ENCODE measurements around the gene MRPS24.

MRPS24 gene

GRCh38 chr7:43850348-43851116 is 18.8 kb downstream of the MRPS24 start:
- no peaks in the 10 kb centered on the region; the same call in 1 of the 2 replicates for H3K9me3 ChIP-seq
- no peaks in the 10 kb centered on the region for H3K4me1 ChIP-seq
- no peak overlapping the region for H3K4me3 ChIP-seq (ENCODE audit: low read depth, low read length)
- no peaks in the 10 kb centered on the region for H3K36me3 ChIP-seq
- DNase-seq = no peak
- TF ChIP-seq CTCF (IDR thresholded peaks at IDR 0.05; ENCODE audit: low read depth, low read length) = no peak
- no peaks in the 10 kb centered on the region for H3K27me3 ChIP-seq

GRCh38 chr7:43849047-43849446 is 20.3 kb downstream of the MRPS24 start:
- Histone ChIP-seq H3K27me3 (no peaks in the 10 kb centered on the region), H3K4me1 (no peaks in the 10 kb centered on the region), H3K36me3 (no peaks in the 10 kb centered on the region), H3K9me3 (no peaks in the 10 kb centered on the region; the same call in 1 of the 2 replicates), H3K4me3 (ENCODE audit: low read depth, low read length) (no peak overlapping the region)
- TF ChIP-seq CTCF (IDR thresholded peaks at IDR 0.05; ENCODE audit: low read depth, low read length) = no peak
- no peak for DNase-seq

GRCh38 chr7:43847496-43847895 is 21.8 kb downstream of the MRPS24 start:
- no peak for TF ChIP-seq CTCF (IDR thresholded peaks at IDR 0.05; ENCODE audit: low read depth, low read length)
- no peak for DNase-seq
- Histone ChIP-seq H3K36me3 (no peaks in the 10 kb centered on the region), H3K4me1 (no peaks in the 10 kb centered on the region), H3K9me3 (no peaks in the 10 kb centered on the region; the same call in 1 of the 2 replicates), H3K4me3 (ENCODE audit: low read depth, low read length) (no peak overlapping the region), H3K27me3 (no peaks in the 10 kb centered on the region)

- DNase-seq = no peak
- H3K9me3 ChIP-seq = no peaks in the 10 kb centered on the region
- H3K36me3 ChIP-seq = no peaks in the 10 kb centered on the region
- H3K4me3 ChIP-seq (ENCODE audit: low read depth, low read length) = no peak overlapping the region
- H3K4me1 ChIP-seq = no peaks in the 10 kb centered on the region
- H3K27me3 ChIP-seq = no peaks in the 10 kb centered on the region
- no peak for TF ChIP-seq CTCF (IDR thresholded peaks at IDR 0.05; ENCODE audit: low read depth, low read length)
Measured at GRCh38 chr7:43844662-43845061, 24.7 kb downstream of the MRPS24 start.

GRCh38 chr7:43844257-43844656 is 25.1 kb downstream of the MRPS24 start:
- no peaks in the 10 kb centered on the region for H3K27me3 ChIP-seq
- DNase-seq = no peak
- no peak for TF ChIP-seq CTCF (IDR thresholded peaks at IDR 0.05; ENCODE audit: low read depth, low read length)
- H3K36me3 ChIP-seq = no peaks in the 10 kb centered on the region
- H3K4me3 ChIP-seq (ENCODE audit: low read depth, low read length) = no peak overlapping the region
- H3K9me3 ChIP-seq = no peaks in the 10 kb centered on the region
- H3K4me1 ChIP-seq = no peaks in the 10 kb centered on the region

- no peaks in the 10 kb centered on the region for H3K9me3 ChIP-seq
- TF ChIP-seq CTCF (IDR thresholded peaks at IDR 0.05; ENCODE audit: low read depth, low read length) = no peak
Measured at GRCh38 chr7:43843296-43843695, 26.0 kb downstream of the MRPS24 start.

More at GRCh38 chr7:43843296-43843695, 26.0 kb downstream of the MRPS24 start:
- no peak for DNase-seq
- no peaks in the 10 kb centered on the region for H3K36me3 ChIP-seq
- H3K4me1 ChIP-seq = no peaks in the 10 kb centered on the region
- no peaks in the 10 kb centered on the region for H3K27me3 ChIP-seq
- H3K4me3 ChIP-seq (ENCODE audit: low read depth, low read length) = no peak overlapping the region

Data from BE2C (cell line).